OCI-LY7 (cell line): ENCODE measurements around the gene OLA1. TPM values are rescaled to one million over a fixed set of nuclear protein-coding genes. Genes with fewer than 3 reads are reported as not detected.

Experiments
- BruUV-seq: library from RNA; stranded (reverse); fragments of 400-500 nt; replicated peaks from 2 replicates; lab custom pipeline; 2021; lab: Mats Ljungman, UMichigan
- CTCF ChIA-PET: fragments of 300-600 bp; sonication (Branson Sonifier 250); formaldehyde crosslinking; loops from one replicate; lab custom pipeline; 2022; ENCODE audit warnings: antibody characterized with exemption; ENCODE audit not compliant: unreplicated experiment; lab: Charles Lee
- POLR2A ChIA-PET: fragments of 300-600 bp; sonication (Branson Sonifier 250); formaldehyde crosslinking; loops from one replicate; lab custom pipeline; 2022; ENCODE audit warnings: antibody characterized with exemption; lab: Charles Lee
- DNase-seq: peaks from one replicate; pipeline ENCODE4 v3.0.0-alpha.2; 2015; ENCODE audit warnings: low spot score
- H2AFZ ChIP-seq: fragments of 200-600 bp; sonication (generic), shearing (Covaris generic); 2 replicates; pipeline ENCODE4 v1.6.1; 2014; ENCODE audit warnings: mild to moderate bottlenecking, antibody characterized with exemption, low read length, moderate library complexity
- H3K27ac ChIP-seq: fragments of 200-600 bp; sonication (generic); 2 replicates; pipeline ENCODE4 v1.5.1; 2014; ENCODE audit warnings: mixed run types, low read depth, mild to moderate bottlenecking, moderate library complexity, low read length, inconsistent platforms; ENCODE audit not compliant: poor library complexity, severe bottlenecking
- H3K36me3 ChIP-seq: fragments of 200-600 bp; sonication (generic); 2 replicates; pipeline ENCODE4 v1.6.1; 2014; ENCODE audit warnings: mild to moderate bottlenecking, antibody characterized with exemption, low read length, moderate library complexity, mixed read lengths; ENCODE audit not compliant: insufficient read depth
- H3K4me1 ChIP-seq: fragments of 200-600 bp; sonication (generic); 2 replicates; pipeline ENCODE4 v1.5.1; 2014; ENCODE audit warnings: mild to moderate bottlenecking, low read length; ENCODE audit not compliant: insufficient read depth, poor library complexity, severe bottlenecking
- H3K4me2 ChIP-seq: fragments of 200-600 bp; sonication (generic); 2 replicates; pipeline ENCODE4 v1.6.1; 2014; ENCODE audit warnings: mild to moderate bottlenecking, low read length
- H3K4me3 ChIP-seq: fragments of 200-600 bp; sonication (generic); 2 replicates; pipeline ENCODE4 v1.5.1; 2014; ENCODE audit warnings: mild to moderate bottlenecking, low read depth, low read length; ENCODE audit not compliant: poor library complexity, severe bottlenecking
- H3K79me2 ChIP-seq: fragments of 200-600 bp; sonication (generic); 2 replicates; pipeline ENCODE4 v1.6.1; 2016; ENCODE audit warnings: low read depth, mild to moderate bottlenecking, low read length, moderate library complexity, mixed read lengths; ENCODE audit not compliant: insufficient read depth
- H3K9me2 ChIP-seq: fragments of 200-600 bp; sonication (generic); 2 replicates; pipeline ENCODE4 v1.6.1; 2016; ENCODE audit warnings: mild to moderate bottlenecking, low read length, mixed read lengths; ENCODE audit not compliant: insufficient read depth
- H3K9me3 ChIP-seq: fragments of 200-600 bp; sonication (generic); 2 replicates; pipeline ENCODE4 v1.6.1; 2014; ENCODE audit warnings: mild to moderate bottlenecking, mixed run types, low read length, mixed read lengths
- H4K20me1 ChIP-seq: fragments of 200-600 bp; sonication (generic); 2 replicates; pipeline ENCODE4 v1.6.1; 2014; ENCODE audit warnings: mild to moderate bottlenecking, antibody characterized with exemption, low read length, moderate library complexity, mixed read lengths; ENCODE audit not compliant: insufficient read depth
- EZH2phosphoT487 ChIP-seq: fragments of 200-600 bp; sonication (generic); IDR thresholded peaks from 2 replicates; pipeline ENCODE4 v1.6.1; 2018; ENCODE audit warnings: low read depth, borderline replicate concordance, mild to moderate bottlenecking, mixed run types, antibody characterized with exemption, low read length, moderate library complexity, mixed read lengths
- intact Hi-C: fragments of 100-400 bp; cut with micrococcal nuclease; formaldehyde crosslinking; loops from one replicate; pipeline ENCODE4 v1.10.0; 2022; ENCODE audit not compliant: unreplicated experiment
- total RNA-seq, 2 experiments: library from RNA; depleted of rRNA in 1 of 2; stranded (reverse); fragments of >200 nt in 1 of 2; shearing (Covaris generic) in 1 of 2; gene quantifications; 2 replicates each; pipeline ENCODE4 v1.2.3, GENCODE V29; 2014 to 2022
- TF ChIP-seq, protein P1 (sequence below): fragments of 200-600 bp; sonication (generic); conservative IDR thresholded peaks from 2 replicates; pipeline ENCODE4 v1.5.1; 2014; ENCODE audit warnings: mild to moderate bottlenecking, antibody characterized with exemption, low read length, moderate library complexity, mixed read lengths

OLA1 gene
- total RNA-seq, 2 experiments from 2014 or later, result 66.0 to 116 TPM

DNA sequence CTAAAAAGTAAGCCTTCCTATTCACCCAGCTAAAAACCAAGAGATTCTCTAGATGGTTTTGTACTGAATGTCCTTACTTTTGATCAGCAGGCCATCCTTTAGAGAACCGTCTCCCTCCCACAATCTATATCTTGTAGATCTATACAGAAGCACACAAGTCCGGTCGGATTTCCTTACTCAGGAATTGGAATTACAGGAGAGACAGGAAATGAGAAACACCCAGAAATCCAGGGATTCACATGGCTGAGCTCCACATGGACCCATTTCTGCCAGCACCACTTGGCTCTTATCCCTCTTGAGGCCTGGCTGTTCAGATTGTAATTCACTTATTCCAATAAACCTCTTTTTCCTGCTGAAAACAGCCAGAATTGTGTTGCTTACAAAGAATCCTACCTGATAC lies 4.5 kb downstream of the OLA1 start:
- no peak overlapping the region for H3K4me2 ChIP-seq
- H3K4me3 ChIP-seq, result no peak overlapping the region
- TF ChIP-seq, protein P1, sequence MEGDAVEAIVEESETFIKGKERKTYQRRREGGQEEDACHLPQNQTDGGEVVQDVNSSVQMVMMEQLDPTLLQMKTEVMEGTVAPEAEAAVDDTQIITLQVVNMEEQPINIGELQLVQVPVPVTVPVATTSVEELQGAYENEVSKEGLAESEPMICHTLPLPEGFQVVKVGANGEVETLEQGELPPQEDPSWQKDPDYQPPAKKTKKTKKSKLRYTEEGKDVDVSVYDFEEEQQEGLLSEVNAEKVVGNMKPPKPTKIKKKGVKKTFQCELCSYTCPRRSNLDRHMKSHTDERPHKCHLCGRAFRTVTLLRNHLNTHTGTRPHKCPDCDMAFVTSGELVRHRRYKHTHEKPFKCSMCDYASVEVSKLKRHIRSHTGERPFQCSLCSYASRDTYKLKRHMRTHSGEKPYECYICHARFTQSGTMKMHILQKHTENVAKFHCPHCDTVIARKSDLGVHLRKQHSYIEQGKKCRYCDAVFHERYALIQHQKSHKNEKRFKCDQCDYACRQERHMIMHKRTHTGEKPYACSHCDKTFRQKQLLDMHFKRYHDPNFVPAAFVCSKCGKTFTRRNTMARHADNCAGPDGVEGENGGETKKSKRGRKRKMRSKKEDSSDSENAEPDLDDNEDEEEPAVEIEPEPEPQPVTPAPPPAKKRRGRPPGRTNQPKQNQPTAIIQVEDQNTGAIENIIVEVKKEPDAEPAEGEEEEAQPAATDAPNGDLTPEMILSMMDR, result no peak
- TF ChIP-seq EZH2phosphoT487, result no peak
- DNase-seq, result no peak
- intact Hi-C loops, result loop anchor here (10.0 kb wide), 1 partner anchor 279 kb away; the partner anchor contains the start of gene SP3
- H3K9me2 ChIP-seq, result no peaks in the 10 kb centered on the region
- peaks cover 8% of the 10 kb centered on the region for H4K20me1 ChIP-seq
- ChIA-PET CTCF (no interaction called here), POLR2A (interaction anchor here (1.3 to 1.8 kb wide), 2 partner anchors 10 to 171 kb away, joined by 4 read pairs; no protein-coding TSS in a partner anchor)
- no peak overlapping the region for H2AFZ ChIP-seq
- no peak overlapping the region for H3K27ac ChIP-seq
- peaks cover 66% of the 10 kb centered on the region for H3K36me3 ChIP-seq
- BruUV-seq, result no TSS peak
- peaks cover 10% of the 10 kb centered on the region for H3K4me1 ChIP-seq
- H3K9me3 ChIP-seq, result no peaks in the 10 kb centered on the region
- peaks cover 81% of the 10 kb centered on the region for H3K79me2 ChIP-seq

- POLR2A ChIA-PET, result interaction anchor here (0.5 to 1.5 kb wide), 2 partner anchors 10 to 1157 kb away, joined by 3 to 6 read pairs; no protein-coding TSS in a partner anchor
- H3K4me2 ChIP-seq, result no peak overlapping the region
- DNase-seq, result no peak
- no peak overlapping the region for H3K27ac ChIP-seq
- H3K9me3 ChIP-seq, result no peaks in the 10 kb centered on the region
- intact Hi-C loops, result loop anchor here (10.0 kb wide), 1 partner anchor 275 kb away; the partner anchor contains the start of gene SP3
- peaks cover 23% of the 10 kb centered on the region; the same call in 1 of the 2 replicates for H4K20me1 ChIP-seq
- CTCF ChIA-PET, result no interaction called here
- H3K36me3 ChIP-seq, result peaks cover 76% of the 10 kb centered on the region
- H3K4me1 ChIP-seq, result no peaks in the 10 kb centered on the region
- TF ChIP-seq, protein P1, result no peak
- TF ChIP-seq EZH2phosphoT487, result no peak
- no peak overlapping the region for H2AFZ ChIP-seq
- peaks cover 87% of the 10 kb centered on the region for H3K79me2 ChIP-seq
- no peak overlapping the region for H3K4me3 ChIP-seq
- BruUV-seq, result no TSS peak
- no peaks in the 10 kb centered on the region for H3K9me2 ChIP-seq
Measured at GRCh38 chr2:174240097-174240496, 8.2 kb downstream of the OLA1 start.

GRCh38 chr2:174236429-174236828 lies 11.9 kb downstream of the OLA1 start:
- BruUV-seq, result no TSS peak
- intact Hi-C loops, result no loop called here

More at GRCh38 chr2:174236429-174236828, 11.9 kb downstream of the OLA1 start:
- no peak for DNase-seq
- H3K27ac ChIP-seq, result no peak overlapping the region
- peaks cover 4% of the 10 kb centered on the region for H3K4me1 ChIP-seq
- H3K9me2 ChIP-seq, result no peaks in the 10 kb centered on the region
- no peak for TF ChIP-seq EZH2phosphoT487
- TF ChIP-seq, protein P1, result no peak
- no peak overlapping the region for H2AFZ ChIP-seq
- no peak overlapping the region for H3K4me3 ChIP-seq
- peaks cover 60% of the 10 kb centered on the region for H3K36me3 ChIP-seq
- no peak overlapping the region for H3K4me2 ChIP-seq
- peaks cover 31% of the 10 kb centered on the region; the same call in 1 of the 2 replicates for H4K20me1 ChIP-seq
- ChIA-PET CTCF (no interaction called here), POLR2A (interaction anchor here (0.7 to 1.4 kb wide), 3 partner anchors 11 to 394 kb away, joined by 3 to 7 read pairs (median 3); no protein-coding TSS in a partner anchor)
- H3K9me3 ChIP-seq, result no peaks in the 10 kb centered on the region
- peaks cover 100% of the 10 kb centered on the region for H3K79me2 ChIP-seq
